ENCODE data around the gene NAT16.

NAT16 gene

GRCh38 chr7:101167645-101168411, 12.3 kb downstream of the NAT16 start:
- H3K36me3 ChIP-seq (ENCODE audit: control insufficient read depth, insufficient read depth, low read length) = no peaks in the 10 kb centered on the region
- peak overlapping the region; percentile 73 for H3K4me3 ChIP-seq (ENCODE audit: low read depth, low read length)
- H3K4me1 ChIP-seq (ENCODE audit: control insufficient read depth, insufficient read depth, low read length) = peaks cover 29% of the 10 kb centered on the region
- peaks cover 71% of the 10 kb centered on the region for H3K27me3 ChIP-seq (ENCODE audit: control insufficient read depth, insufficient read depth, low read length)
- no peak overlapping the region for H3K9ac ChIP-seq (ENCODE audit: low read depth, low read length)
- no peaks in the 10 kb centered on the region for H3K9me3 ChIP-seq (ENCODE audit: control insufficient read depth, insufficient read depth, low read length)

GRCh38 chr7:101166909-101167644, 13.0 kb downstream of the NAT16 start:
- Histone ChIP-seq H3K4me3 (ENCODE audit: low read depth, low read length) (peak overlapping the region; percentile 73), H3K27me3 (ENCODE audit: control insufficient read depth, insufficient read depth, low read length) (peaks cover 64% of the 10 kb centered on the region), H3K9ac (ENCODE audit: low read depth, low read length) (no peak overlapping the region)

GRCh38 chr7:101166648-101166908, 13.5 kb downstream of the NAT16 start:
- peak overlapping the region; percentile 73 for H3K4me3 ChIP-seq (ENCODE audit: low read depth, low read length)
- H3K36me3 ChIP-seq (ENCODE audit: control insufficient read depth, insufficient read depth, low read length) = no peaks in the 10 kb centered on the region
- no peak overlapping the region for H3K9ac ChIP-seq (ENCODE audit: low read depth, low read length)
- peaks cover 59% of the 10 kb centered on the region for H3K27me3 ChIP-seq (ENCODE audit: control insufficient read depth, insufficient read depth, low read length)
- no peaks in the 10 kb centered on the region for H3K9me3 ChIP-seq (ENCODE audit: control insufficient read depth, insufficient read depth, low read length)
- H3K4me1 ChIP-seq (ENCODE audit: control insufficient read depth, insufficient read depth, low read length) = peaks cover 32% of the 10 kb centered on the region

More at GRCh38 chr7:101166909-101167644, 13.0 kb downstream of the NAT16 start:
- no peaks in the 10 kb centered on the region for H3K9me3 ChIP-seq (ENCODE audit: control insufficient read depth, insufficient read depth, low read length)
- H3K36me3 ChIP-seq (ENCODE audit: control insufficient read depth, insufficient read depth, low read length) = no peaks in the 10 kb centered on the region
- H3K4me1 ChIP-seq (ENCODE audit: control insufficient read depth, insufficient read depth, low read length) = peaks cover 31% of the 10 kb centered on the region

- Histone ChIP-seq H3K27me3 (ENCODE audit: control insufficient read depth, insufficient read depth, low read length) (peaks cover 54% of the 10 kb centered on the region), H3K9ac (ENCODE audit: low read depth, low read length) (no peak overlapping the region), H3K36me3 (ENCODE audit: control insufficient read depth, insufficient read depth, low read length) (no peaks in the 10 kb centered on the region), H3K9me3 (ENCODE audit: control insufficient read depth, insufficient read depth, low read length) (no peaks in the 10 kb centered on the region), H3K4me3 (ENCODE audit: low read depth, low read length) (peak overlapping the region; percentile 67), H3K4me1 (ENCODE audit: control insufficient read depth, insufficient read depth, low read length) (peaks cover 32% of the 10 kb centered on the region)
Measured at GRCh38 chr7:101165958-101166647, 14.0 kb downstream of the NAT16 start.

GRCh38 chr7:101165075-101165957, 14.8 kb downstream of the NAT16 start, which contains the start of gene VGF:
VGF (minus strand) TSS chr7:101165569; CDS start chr7:101164843, 726 bp downstream.
- H3K27me3 ChIP-seq (ENCODE audit: control insufficient read depth, insufficient read depth, low read length) = peaks cover 46% of the 10 kb centered on the region
- peaks cover 31% of the 10 kb centered on the region for H3K4me1 ChIP-seq (ENCODE audit: control insufficient read depth, insufficient read depth, low read length)
- no peak within 1 kb of the TSS for H3K9ac ChIP-seq (ENCODE audit: low read depth, low read length)

GRCh38 chr7:101164071-101164840, 15.8 kb downstream of the NAT16 start:
- Histone ChIP-seq H3K27me3 (ENCODE audit: control insufficient read depth, insufficient read depth, low read length) (peaks cover 35% of the 10 kb centered on the region), H3K36me3 (ENCODE audit: control insufficient read depth, insufficient read depth, low read length) (no peaks in the 10 kb centered on the region), H3K4me3 (ENCODE audit: low read depth, low read length) (peak overlapping the region; percentile 71), H3K9ac (ENCODE audit: low read depth, low read length) (no peak overlapping the region), H3K9me3 (ENCODE audit: control insufficient read depth, insufficient read depth, low read length) (no peaks in the 10 kb centered on the region), H3K4me1 (ENCODE audit: control insufficient read depth, insufficient read depth, low read length) (peaks cover 27% of the 10 kb centered on the region)

More at GRCh38 chr7:101165075-101165957, 14.8 kb downstream of the NAT16 start, which contains the start of gene VGF:
- H3K36me3 ChIP-seq (ENCODE audit: control insufficient read depth, insufficient read depth, low read length) = no peaks in the 10 kb centered on the region
- peak within 1 kb of the TSS; percentile 71 for H3K4me3 ChIP-seq (ENCODE audit: low read depth, low read length)
- no peaks in the 10 kb centered on the region for H3K9me3 ChIP-seq (ENCODE audit: control insufficient read depth, insufficient read depth, low read length)

GRCh38 chr7:101163279-101164070, 16.6 kb downstream of the NAT16 start:
- Histone ChIP-seq H3K36me3 (ENCODE audit: control insufficient read depth, insufficient read depth, low read length) (no peaks in the 10 kb centered on the region), H3K4me3 (ENCODE audit: low read depth, low read length) (peak overlapping the region; percentile 71), H3K9me3 (ENCODE audit: control insufficient read depth, insufficient read depth, low read length) (no peaks in the 10 kb centered on the region), H3K4me1 (ENCODE audit: control insufficient read depth, insufficient read depth, low read length) (peaks cover 22% of the 10 kb centered on the region), H3K9ac (ENCODE audit: low read depth, low read length) (peak overlapping the region; percentile 54), H3K27me3 (ENCODE audit: control insufficient read depth, insufficient read depth, low read length) (peaks cover 28% of the 10 kb centered on the region)

- peak overlapping the region; percentile 54 for H3K4me3 ChIP-seq (ENCODE audit: low read depth, low read length)
- no peak overlapping the region for H3K9ac ChIP-seq (ENCODE audit: low read depth, low read length)
- H3K4me1 ChIP-seq (ENCODE audit: control insufficient read depth, insufficient read depth, low read length) = peaks cover 14% of the 10 kb centered on the region
Measured at GRCh38 chr7:101162551-101163278, 17.4 kb downstream of the NAT16 start.

GRCh38 chr7:101161692-101162471, 18.2 kb downstream of the NAT16 start:
- H3K9me3 ChIP-seq (ENCODE audit: control insufficient read depth, insufficient read depth, low read length) = no peaks in the 10 kb centered on the region
- H3K36me3 ChIP-seq (ENCODE audit: control insufficient read depth, insufficient read depth, low read length) = peaks cover 6% of the 10 kb centered on the region
- H3K4me3 ChIP-seq (ENCODE audit: low read depth, low read length) = peak overlapping the region; percentile 54
- H3K9ac ChIP-seq (ENCODE audit: low read depth, low read length) = no peak overlapping the region
- H3K27me3 ChIP-seq (ENCODE audit: control insufficient read depth, insufficient read depth, low read length) = peaks cover 14% of the 10 kb centered on the region
- peaks cover 17% of the 10 kb centered on the region for H3K4me1 ChIP-seq (ENCODE audit: control insufficient read depth, insufficient read depth, low read length)

More at GRCh38 chr7:101162551-101163278, 17.4 kb downstream of the NAT16 start:
- Histone ChIP-seq H3K27me3 (ENCODE audit: control insufficient read depth, insufficient read depth, low read length) (peaks cover 20% of the 10 kb centered on the region), H3K9me3 (ENCODE audit: control insufficient read depth, insufficient read depth, low read length) (no peaks in the 10 kb centered on the region), H3K36me3 (ENCODE audit: control insufficient read depth, insufficient read depth, low read length) (peaks cover under 1% of the 10 kb centered on the region)

Data from iPS-15b (cell line).